ENCODE measurements around the gene EYS.

DNA sequence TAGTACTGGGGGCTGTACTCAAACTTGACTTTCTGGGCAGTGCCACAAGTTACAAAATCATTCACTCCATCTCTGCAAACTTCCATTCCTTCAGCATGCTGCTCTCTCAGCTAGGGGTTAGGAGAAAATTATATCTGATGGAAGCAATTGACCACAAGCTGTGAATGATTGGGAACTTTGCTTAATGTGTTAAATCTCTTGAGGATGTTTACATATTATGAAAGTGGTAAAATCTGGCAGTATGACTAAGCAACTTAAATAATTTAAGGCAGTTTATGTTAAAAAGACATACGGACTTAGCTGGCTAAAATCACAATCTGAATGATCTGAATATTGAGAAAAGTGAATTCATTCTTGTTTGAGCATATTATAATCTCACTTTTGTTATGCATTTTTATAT is 1656.4 kb downstream of the EYS start:
- TF ChIP-seq, protein P1, sequence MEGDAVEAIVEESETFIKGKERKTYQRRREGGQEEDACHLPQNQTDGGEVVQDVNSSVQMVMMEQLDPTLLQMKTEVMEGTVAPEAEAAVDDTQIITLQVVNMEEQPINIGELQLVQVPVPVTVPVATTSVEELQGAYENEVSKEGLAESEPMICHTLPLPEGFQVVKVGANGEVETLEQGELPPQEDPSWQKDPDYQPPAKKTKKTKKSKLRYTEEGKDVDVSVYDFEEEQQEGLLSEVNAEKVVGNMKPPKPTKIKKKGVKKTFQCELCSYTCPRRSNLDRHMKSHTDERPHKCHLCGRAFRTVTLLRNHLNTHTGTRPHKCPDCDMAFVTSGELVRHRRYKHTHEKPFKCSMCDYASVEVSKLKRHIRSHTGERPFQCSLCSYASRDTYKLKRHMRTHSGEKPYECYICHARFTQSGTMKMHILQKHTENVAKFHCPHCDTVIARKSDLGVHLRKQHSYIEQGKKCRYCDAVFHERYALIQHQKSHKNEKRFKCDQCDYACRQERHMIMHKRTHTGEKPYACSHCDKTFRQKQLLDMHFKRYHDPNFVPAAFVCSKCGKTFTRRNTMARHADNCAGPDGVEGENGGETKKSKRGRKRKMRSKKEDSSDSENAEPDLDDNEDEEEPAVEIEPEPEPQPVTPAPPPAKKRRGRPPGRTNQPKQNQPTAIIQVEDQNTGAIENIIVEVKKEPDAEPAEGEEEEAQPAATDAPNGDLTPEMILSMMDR (IDR thresholded peaks at IDR 0.05; ENCODE audit: control extremely low read depth in 1 of 3, insufficient read depth in 1 of 3, low read depth in 1 of 3, low read length in 3 of 3) = no peak
- TF ChIP-seq HDAC2 (IDR thresholded peaks at IDR 0.05; ENCODE audit: borderline replicate concordance in 1 of 2, low read depth in 2 of 2, low read length in 2 of 2) = no peak
- TF ChIP-seq SP1 (IDR thresholded peaks at IDR 0.05; ENCODE audit: low read depth, low read length) = no peak
- TF ChIP-seq CEBPB (IDR thresholded peaks at IDR 0.05; ENCODE audit: low read depth, low read length) = no peak
- TF ChIP-seq GABPA (IDR thresholded peaks at IDR 0.05; ENCODE audit: borderline replicate concordance, insufficient read depth, low read length) = no peak
- TF ChIP-seq POLR2A (IDR thresholded peaks at IDR 0.05; ENCODE audit: control extremely low read depth in 1 of 2, low read depth in 2 of 2, low read length in 2 of 2) = no peak
- no peak for TF ChIP-seq RAD21 (IDR thresholded peaks at IDR 0.05 in 1 of 2, conservative IDR thresholded peaks at IDR 0.05 in 1 of 2; ENCODE audit: low read depth in 2 of 2, low read length in 2 of 2)
- TF ChIP-seq, protein P2, sequence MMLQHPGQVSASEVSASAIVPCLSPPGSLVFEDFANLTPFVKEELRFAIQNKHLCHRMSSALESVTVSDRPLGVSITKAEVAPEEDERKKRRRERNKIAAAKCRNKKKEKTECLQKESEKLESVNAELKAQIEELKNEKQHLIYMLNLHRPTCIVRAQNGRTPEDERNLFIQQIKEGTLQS (IDR thresholded peaks at IDR 0.05; ENCODE audit: insufficient read depth, low read depth, low read length) = no peak
- TF ChIP-seq, protein P3, sequence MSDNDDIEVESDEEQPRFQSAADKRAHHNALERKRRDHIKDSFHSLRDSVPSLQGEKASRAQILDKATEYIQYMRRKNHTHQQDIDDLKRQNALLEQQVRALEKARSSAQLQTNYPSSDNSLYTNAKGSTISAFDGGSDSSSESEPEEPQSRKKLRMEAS (IDR thresholded peaks at IDR 0.05) = no peak
- TF ChIP-seq CREB1 (IDR thresholded peaks at IDR 0.05) = no peak

Measured in H1 (cell line).